Ishikawa (cell line): ENCODE results near the gene CEP112.

Experiments used
- CEBPB ChIP-seq: IDR thresholded peaks from 2 replicates; pipeline ENCODE4 v1.6.1; 2012
- CREB1 ChIP-seq: IDR thresholded peaks from 2 replicates; pipeline ENCODE4 v1.6.1; 2012; ENCODE audit warnings: low read depth
- EGR1 ChIP-seq: IDR thresholded peaks from 2 replicates; pipeline ENCODE4 v1.6.1; 2012
- EP300 ChIP-seq: IDR thresholded peaks from 2 replicates; pipeline ENCODE4 v1.6.1; 2012; ENCODE audit warnings: borderline replicate concordance
- FOXM1 ChIP-seq: IDR thresholded peaks from 2 replicates; pipeline ENCODE4 v1.6.1; 2012; ENCODE audit warnings: low read depth, borderline replicate concordance
- NFIC ChIP-seq: IDR thresholded peaks from 2 replicates; pipeline ENCODE4 v1.6.1; 2012
- RAD21 ChIP-seq: IDR thresholded peaks from 2 replicates; pipeline ENCODE4 v1.6.1; 2012; ENCODE audit warnings: low read depth
- TAF1 ChIP-seq: IDR thresholded peaks from 2 replicates; pipeline ENCODE4 v1.6.1; 2012; ENCODE audit warnings: low read depth, mild to moderate bottlenecking
- TCF12 ChIP-seq: IDR thresholded peaks from 2 replicates; pipeline ENCODE4 v1.6.1; 2012; ENCODE audit warnings: low read depth
- TEAD4 ChIP-seq: IDR thresholded peaks from 2 replicates; pipeline ENCODE4 v1.6.1; 2012
- YY1 ChIP-seq: IDR thresholded peaks from 2 replicates; pipeline ENCODE4 v1.6.1; 2012; ENCODE audit warnings: low read depth
- ZBTB7A ChIP-seq: IDR thresholded peaks from 2 replicates; pipeline ENCODE4 v1.6.1; 2012; ENCODE audit warnings: low read depth
- TF ChIP-seq, protein P1 (sequence below): IDR thresholded peaks from 2 replicates; pipeline ENCODE4 v1.6.1; 2012
- TF ChIP-seq, protein P2 (sequence below): IDR thresholded peaks from 2 replicates; pipeline ENCODE4 v1.6.1; 2012; ENCODE audit warnings: low read depth, mild to moderate bottlenecking
- TF ChIP-seq, protein P3 (sequence below): IDR thresholded peaks from 2 replicates; pipeline ENCODE4 v1.6.1; 2012

CEP112 gene

DNA sequence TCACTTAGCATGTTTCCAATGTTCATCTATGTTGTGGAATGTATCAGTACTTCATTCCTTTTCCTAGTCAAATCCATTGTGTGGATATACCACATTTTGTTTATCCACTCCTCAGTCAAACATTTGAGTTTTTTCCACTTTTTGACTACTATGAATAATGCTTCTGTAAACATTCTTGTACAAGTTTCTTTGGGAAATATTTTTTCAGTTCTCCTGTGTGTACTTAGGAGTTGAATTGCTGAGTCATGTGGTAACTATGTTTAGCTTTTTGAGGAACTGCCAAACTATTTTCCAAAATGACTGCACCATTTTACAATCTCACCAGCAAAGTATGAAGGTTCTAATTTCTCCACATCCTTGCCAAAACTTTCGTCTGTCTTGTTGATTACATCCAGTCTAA is 406.8 kb downstream of the CEP112 start:
- TF ChIP-seq RAD21 (no peak), FOXM1 (peak; percentile 60; the same call in 1 of the 2 replicates), NFIC (peak; percentile 94), TCF12 (peak; percentile 59; the same call in 1 of the 2 replicates), TEAD4 (peak; percentile 82), EGR1 (no peak), CEBPB (no peak), CREB1 (no peak), EP300 (peak; percentile 74; the same call in 1 of the 2 replicates), TAF1 (no peak), YY1 (peak; percentile 51; the same call in 1 of the 2 replicates), ZBTB7A (no peak)
- TF ChIP-seq, protein P1, sequence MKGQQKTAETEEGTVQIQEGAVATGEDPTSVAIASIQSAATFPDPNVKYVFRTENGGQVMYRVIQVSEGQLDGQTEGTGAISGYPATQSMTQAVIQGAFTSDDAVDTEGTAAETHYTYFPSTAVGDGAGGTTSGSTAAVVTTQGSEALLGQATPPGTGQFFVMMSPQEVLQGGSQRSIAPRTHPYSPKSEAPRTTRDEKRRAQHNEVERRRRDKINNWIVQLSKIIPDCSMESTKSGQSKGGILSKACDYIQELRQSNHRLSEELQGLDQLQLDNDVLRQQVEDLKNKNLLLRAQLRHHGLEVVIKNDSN: 0 out of 2 replicates have a peak, but pooled peaks have one; percentile 6
- TF ChIP-seq, protein P2, sequence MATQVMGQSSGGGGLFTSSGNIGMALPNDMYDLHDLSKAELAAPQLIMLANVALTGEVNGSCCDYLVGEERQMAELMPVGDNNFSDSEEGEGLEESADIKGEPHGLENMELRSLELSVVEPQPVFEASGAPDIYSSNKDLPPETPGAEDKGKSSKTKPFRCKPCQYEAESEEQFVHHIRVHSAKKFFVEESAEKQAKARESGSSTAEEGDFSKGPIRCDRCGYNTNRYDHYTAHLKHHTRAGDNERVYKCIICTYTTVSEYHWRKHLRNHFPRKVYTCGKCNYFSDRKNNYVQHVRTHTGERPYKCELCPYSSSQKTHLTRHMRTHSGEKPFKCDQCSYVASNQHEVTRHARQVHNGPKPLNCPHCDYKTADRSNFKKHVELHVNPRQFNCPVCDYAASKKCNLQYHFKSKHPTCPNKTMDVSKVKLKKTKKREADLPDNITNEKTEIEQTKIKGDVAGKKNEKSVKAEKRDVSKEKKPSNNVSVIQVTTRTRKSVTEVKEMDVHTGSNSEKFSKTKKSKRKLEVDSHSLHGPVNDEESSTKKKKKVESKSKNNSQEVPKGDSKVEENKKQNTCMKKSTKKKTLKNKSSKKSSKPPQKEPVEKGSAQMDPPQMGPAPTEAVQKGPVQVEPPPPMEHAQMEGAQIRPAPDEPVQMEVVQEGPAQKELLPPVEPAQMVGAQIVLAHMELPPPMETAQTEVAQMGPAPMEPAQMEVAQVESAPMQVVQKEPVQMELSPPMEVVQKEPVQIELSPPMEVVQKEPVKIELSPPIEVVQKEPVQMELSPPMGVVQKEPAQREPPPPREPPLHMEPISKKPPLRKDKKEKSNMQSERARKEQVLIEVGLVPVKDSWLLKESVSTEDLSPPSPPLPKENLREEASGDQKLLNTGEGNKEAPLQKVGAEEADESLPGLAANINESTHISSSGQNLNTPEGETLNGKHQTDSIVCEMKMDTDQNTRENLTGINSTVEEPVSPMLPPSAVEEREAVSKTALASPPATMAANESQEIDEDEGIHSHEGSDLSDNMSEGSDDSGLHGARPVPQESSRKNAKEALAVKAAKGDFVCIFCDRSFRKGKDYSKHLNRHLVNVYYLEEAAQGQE: no peak
- TF ChIP-seq, protein P3, sequence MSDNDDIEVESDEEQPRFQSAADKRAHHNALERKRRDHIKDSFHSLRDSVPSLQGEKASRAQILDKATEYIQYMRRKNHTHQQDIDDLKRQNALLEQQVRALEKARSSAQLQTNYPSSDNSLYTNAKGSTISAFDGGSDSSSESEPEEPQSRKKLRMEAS: peak; percentile 30; the same call in 1 of the 2 replicates

- TF ChIP-seq, protein P2: no peak
- TF ChIP-seq EP300: peak; percentile 77
- peak; percentile 43; the same call in 1 of the 2 replicates for TF ChIP-seq YY1
- TF ChIP-seq ZBTB7A: no peak
- TF ChIP-seq, protein P3: no peak
- TF ChIP-seq EGR1: no peak
- TF ChIP-seq RAD21: no peak
- peak; percentile 91 for TF ChIP-seq CEBPB
- no peak for TF ChIP-seq TAF1
- peak; percentile 81 for TF ChIP-seq NFIC
- TF ChIP-seq CREB1: no peak
- TF ChIP-seq, protein P1: no peak
- TF ChIP-seq FOXM1: no peak
- TF ChIP-seq TEAD4: peak; percentile 51; the same call in 1 of the 2 replicates
- peak; percentile 70 for TF ChIP-seq TCF12
Observed at GRCh38 chr17:65783845-65784334, 408.0 kb downstream of the CEP112 start.

- TF ChIP-seq FOXM1 (no peak), NFIC (no peak), TCF12 (no peak), TAF1 (no peak)
- TF ChIP-seq, protein P1: no peak
- TF ChIP-seq, protein P3: no peak
Observed at GRCh38 chr17:65780111-65780510, 411.8 kb downstream of the CEP112 start.

- TF ChIP-seq YY1 (no peak), TCF12 (no peak), EP300 (no peak), ZBTB7A (no peak)
- TF ChIP-seq, protein P1: peak; percentile 77
Observed at GRCh38 chr17:65776890-65777289, 415.0 kb downstream of the CEP112 start.

GRCh38 chr17:65774787-65775186 is 417.1 kb downstream of the CEP112 start:
- TF ChIP-seq TCF12: no peak
- no peak for TF ChIP-seq FOXM1
- TF ChIP-seq TAF1: no peak
- no peak for TF ChIP-seq ZBTB7A
- TF ChIP-seq, protein P3: no peak
